Kasumi-1 (cell line): Measurements from ENCODE around the gene KRTAP12-4.
"Not testable (repeated sequence)": the region's sequence is repeated elsewhere in the genome, so short reads cannot be mapped to it uniquely, and the experiment has no call there.

Source experiments
- DNase-seq, 2 experiments: peaks; one replicate each; lab custom pipeline; 2025; lab: John Stamatoyannopoulos, UW

KRTAP12-4 gene, protein sequence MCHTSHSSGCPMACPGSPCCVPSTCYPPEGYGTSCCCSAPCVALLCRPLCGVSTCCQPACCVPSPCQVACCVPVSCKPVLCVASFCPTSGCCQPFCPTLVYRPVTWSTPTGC

DNA sequence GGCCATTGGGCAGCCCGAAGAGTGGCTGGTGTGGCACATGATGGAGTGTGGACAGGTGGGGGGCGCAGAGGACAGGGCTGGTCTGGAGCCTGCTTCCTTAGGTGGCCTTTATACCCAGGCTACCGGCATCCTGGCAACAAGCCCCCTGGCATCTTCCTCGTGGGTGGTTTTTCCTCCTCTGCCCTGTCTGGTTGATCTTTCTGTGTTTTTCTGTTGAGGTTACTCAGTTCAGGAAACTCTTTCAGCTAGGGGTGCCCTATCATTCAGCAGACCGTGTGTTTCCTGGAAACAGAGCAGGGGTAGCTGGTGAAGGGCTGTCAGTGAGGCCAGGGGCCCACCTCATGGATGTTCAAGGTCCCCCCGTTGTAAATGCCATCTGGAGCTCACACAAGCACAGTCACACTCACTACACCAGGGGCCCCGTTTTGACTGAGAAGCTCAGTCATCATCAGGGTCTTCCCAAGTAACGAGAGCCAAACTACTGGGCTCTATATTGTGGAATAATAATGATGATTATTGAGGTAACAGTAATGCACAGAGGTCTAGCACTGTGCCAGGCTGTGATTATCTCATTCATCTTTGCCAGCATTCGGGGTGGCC, at the start of gene KRTAP12-4:
Gene KRTAP12-4 (minus strand): TSS at position 84 of the 600 bp plus-strand sequence. CDS start 45 bp downstream, at position 39.
- no peak for DNase-seq

DNA sequence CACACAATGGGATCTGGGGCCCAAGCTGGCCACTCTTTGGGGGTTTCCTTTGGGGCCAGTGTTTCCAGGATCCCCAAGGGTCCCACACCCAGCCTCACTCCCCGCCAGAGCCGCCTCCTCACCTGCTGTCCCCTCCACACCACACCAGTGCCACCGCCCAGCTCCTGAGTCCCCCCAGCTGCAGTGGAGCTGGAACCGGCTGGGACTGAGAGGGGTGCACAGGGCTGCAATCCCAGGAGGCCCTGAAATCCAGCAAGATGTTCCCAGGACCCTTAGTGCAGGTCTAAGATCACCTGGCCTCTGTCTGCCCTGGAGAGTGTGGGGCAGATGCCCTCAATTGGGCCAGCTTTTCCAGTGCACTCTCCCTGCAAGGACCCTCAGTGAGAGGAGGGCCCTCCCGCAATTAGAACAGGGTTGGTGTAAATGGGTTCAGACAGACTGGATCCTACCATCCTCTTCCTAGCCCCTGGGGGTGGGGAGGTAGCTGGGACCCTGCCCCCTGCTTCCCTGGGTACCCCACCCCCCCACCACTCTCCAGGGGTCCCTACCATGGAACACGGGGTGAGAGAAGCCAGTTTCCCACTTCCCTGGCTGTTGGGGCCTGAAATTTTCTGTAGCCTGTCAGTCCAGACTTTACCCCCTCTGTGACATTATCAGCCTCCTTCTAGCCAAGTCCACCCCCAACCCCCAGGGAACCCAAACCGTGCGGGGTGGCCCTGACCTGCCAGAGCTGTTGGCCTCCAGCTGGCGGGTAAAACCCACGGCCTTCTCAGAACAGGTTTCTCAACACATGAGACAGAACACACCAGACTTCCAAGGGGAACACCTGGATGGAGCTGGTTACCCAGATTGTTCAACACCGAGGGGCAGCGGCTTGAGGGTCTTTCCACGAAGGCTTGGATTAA, 49.5 kb upstream of the KRTAP12-4 start:
- no peak for DNase-seq

DNA sequence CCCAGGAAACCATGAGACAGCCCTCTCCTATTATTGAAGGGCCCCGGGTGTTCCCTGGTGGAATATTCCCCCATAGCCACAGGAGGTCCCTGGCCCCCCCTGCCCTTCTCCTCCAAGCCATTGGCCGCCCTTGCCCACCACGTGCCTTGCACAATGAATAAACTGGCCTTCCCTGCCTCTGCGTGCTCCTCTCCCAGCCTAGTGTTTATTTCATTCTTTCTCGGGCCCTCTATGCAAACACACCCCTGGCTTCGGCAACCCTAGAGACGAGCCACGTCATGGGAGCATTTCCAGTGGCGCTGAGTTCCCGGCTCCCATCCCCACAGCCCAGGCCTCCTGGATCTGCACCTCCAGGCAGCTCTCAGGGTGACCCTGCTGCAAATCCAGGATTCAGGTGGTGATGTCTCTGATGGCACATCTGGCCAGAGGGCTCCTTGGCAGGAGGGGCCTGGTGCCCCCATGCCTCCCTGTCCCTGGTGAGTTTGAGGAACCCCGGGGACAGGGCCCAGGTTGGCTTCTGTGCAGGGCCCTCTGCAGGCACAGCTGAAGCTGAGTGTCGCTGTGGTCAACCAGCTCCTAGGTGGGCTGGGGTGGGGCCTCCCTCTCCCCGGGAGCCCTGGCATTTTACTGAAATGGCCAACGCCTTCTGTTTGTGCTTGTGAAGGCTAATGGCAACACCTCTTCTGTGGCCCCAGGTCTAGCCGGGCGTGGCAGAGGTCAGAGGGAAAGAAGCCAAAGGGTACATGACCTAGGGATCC, 48.7 kb upstream of the KRTAP12-4 start:
- no peak for DNase-seq

DNA sequence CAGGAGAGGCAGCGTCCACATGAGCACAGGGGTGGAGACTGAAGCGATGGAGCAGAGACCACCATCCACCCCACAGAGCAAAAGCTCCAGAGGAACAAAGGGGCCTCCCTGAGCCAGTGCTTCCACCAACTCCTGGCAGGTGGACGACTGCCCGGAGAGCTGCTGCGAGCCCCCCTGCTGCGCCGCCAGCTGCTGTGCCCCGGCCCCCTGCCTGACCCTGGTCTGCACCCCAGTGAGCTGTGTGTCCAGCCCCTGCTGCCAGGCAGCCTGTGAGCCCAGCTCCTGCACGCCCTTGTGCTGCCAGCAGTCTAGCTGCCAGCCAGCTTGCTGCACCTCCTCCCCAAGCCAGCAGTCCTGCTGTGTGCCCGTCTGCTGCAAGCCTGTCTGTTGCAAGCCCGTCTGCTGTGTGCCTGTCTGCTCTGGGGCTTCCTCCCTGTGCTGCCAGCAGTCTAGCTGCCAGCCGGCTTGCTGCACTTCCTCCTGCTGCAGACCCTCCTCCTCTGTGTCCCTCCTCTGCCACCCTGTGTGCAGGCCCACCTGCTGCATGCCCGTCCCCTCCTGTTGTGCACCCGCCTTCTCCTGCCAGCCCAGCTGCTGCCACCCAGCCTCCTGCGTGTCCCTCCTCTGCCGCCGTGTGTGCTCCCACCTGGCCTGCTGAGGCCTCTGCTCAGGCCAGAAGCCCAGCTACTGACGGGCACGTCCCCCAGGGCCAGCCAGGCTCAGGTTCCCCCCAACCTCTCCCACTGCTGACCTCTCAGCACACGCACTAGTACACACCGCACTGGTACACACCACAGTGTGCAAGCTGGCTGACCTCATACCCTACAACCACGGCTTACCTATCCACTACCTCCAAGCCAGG, 47.9 kb upstream of the KRTAP12-4 start:
- no peak for DNase-seq

DNA sequence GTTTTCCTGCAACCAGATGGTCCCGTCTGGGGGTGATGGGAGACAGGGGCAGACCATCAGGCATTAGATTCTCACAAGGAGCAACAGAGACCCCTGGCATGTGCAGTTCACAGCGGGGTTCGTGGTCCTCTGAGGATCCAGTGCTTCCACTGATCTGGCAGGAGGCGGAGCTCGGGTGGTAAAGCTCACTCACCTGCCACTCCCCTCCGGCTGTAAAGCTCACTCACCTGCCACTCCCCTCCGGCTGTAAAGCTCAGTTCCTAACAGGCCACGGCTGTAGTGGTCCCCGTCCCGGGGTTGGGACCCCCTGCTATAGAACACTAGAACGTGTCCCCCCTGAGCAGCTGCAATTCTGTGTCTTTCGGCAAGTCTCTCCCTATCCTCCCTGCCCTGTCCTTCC, 47.1 kb upstream of the KRTAP12-4 start:
- DNase-seq, result no peak

DNA sequence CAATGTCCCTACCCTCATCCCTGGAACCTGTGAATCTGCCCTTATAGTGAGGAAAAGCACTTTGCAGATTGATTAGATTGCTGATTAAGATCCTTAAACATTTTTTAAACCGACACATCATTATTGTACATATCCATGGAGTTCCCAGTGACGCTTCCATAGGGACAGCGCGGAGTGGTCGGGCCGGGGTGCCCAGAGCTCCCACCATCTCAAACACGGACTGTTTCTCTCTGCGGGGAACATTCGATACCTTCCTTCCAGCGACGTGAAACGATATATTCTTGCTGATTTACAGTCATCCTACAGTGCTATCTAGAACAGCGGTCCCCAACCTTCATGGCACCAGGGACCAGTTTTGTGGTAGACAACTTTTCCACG, 46.6 kb upstream of the KRTAP12-4 start:
- DNase-seq, result no peak

DNA sequence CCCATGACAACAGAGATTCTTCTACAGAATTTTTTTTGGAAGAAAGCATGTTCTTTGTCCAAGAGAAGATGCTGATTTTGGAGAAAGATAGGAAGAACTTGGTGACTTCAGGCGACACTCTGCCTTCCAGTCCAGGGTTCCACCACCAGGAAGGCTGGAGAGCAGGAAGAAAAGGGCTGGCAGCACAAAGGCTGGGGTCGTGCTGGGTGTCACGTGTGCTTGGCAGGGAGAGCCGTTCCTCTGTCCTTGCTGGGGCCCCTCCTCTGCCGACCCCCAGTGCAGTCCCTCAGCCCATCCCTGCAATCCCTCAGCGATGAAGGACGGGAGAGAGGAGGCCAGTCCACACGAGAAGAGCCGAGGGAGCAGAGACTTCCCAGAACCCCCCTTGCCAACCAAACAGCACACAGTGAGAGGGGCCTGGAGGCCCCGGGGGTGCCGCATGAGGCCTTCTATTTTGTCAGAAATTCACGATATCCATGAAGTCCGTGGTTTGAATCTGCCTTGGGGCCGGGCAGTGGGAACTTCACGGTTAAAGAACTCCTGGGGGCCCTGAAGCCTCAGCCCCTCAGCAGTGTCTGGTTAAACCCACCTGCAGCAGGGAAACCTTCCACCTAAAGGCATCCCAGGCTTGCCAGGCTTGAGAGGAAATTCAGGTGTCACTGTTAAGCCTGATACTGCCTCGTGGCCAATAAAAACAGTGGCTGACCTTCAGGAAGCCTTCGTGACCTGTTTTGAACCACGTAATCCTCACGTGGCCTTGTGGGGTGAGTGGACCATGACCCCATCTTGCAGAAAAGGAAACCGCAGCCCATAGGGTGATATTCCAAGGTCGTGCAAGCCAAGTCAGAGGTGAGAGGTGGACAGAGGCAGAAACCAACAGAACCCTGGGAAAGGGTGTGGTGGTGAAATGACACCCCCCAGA, 45.9 kb upstream of the KRTAP12-4 start:
- DNase-seq, result no peak

DNA sequence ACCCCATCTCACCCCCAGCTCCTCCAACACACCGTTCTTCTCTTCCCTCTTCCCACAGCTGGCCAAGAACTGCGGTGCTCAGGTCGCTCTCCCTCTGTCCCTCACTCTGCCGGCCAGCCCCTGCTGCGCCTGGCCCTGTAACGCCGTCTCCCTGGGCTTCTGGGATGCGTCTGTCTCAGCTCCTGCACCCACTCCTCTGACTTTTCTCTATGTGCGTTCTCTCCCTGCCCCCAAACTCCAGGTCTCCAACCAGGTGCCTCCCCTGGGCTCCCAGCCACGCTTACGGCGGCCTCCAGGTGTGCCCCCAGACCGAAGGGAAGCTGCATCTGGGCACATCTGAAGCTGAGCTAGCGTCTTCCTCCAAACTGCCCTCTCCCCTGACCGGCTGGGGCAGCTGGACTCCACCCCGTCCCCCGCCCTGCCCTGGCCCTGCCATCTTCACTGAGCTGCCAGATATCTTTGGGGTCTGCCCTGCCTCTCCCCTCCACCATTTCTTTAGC, 45.1 kb upstream of the KRTAP12-4 start:
- no peak for DNase-seq

DNA sequence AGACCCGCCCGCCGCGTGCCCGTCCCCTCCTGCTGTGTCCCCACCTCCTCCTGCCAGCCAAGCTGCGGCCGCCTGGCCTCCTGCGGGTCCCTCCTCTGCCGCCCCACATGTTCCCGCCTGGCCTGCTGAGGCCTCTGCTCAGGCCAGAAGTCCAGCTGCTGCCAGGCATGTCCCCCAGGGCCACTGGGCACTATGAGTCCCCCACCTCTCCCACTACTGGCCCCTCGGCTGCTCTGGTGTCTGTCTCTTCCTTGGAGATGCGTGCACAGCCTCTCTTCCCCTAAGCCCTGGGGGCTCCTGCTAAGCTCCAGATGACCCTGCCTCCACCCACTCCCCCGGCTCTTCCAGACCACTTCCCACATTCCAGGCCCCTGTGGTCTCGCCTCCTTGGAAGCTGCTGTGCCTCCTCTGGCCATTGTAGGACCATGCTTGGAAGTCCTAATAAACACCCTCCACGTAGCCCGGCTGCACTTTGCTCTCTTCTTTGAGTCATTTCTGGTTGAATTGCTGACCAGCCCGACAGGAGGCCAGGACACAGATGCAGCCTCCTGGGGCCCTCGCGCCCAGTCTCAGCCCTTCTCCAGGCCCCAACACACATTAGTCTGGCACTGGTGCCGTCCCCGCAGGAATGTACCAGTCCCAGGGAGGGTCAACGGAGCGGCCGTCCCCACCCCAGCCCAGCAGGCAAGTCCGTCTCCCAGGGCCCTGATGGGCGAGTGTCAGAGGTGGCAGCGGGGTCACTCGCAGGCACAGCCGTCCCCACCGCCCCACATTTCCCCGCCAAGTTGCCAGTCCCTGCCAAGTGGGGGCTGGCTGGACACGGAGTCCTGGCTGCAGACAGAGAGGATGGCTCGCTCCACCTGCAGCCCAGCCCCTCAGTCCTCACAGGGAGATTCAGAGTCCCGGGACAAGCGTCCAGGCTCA, 43.6 kb upstream of the KRTAP12-4 start:
- DNase-seq, result no peak

DNA sequence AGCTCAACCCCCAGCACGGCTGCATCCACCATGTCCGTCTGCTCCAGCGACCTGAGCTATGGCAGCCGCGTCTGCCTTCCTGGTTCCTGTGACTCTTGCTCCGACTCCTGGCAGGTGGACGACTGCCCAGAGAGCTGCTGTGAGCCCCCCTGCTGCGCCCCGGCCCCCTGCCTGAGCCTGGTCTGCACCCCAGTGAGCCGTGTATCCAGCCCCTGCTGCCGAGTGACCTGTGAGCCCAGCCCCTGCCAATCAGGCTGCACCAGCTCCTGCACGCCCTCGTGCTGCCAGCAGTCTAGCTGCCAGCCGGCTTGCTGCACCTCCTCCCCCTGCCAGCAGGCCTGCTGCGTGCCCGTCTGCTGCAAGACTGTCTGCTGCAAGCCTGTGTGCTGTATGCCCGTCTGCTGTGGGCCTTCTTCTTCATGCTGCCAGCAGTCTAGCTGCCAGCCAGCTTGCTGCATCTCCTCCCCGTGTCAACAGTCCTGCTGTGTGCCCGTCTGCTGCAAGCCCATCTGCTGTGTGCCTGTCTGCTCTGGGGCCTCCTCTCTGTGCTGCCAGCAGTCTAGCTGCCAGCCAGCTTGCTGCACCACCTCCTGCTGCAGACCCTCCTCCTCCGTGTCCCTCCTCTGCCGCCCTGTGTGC, 42.8 kb upstream of the KRTAP12-4 start, which contains the start of gene KRTAP10-12:
Gene KRTAP10-12 (plus strand): TSS at position 1 of the 639 bp plus-strand sequence. CDS start 30 bp downstream, at position 31.
- not testable (repeated sequence) for DNase-seq

DNA sequence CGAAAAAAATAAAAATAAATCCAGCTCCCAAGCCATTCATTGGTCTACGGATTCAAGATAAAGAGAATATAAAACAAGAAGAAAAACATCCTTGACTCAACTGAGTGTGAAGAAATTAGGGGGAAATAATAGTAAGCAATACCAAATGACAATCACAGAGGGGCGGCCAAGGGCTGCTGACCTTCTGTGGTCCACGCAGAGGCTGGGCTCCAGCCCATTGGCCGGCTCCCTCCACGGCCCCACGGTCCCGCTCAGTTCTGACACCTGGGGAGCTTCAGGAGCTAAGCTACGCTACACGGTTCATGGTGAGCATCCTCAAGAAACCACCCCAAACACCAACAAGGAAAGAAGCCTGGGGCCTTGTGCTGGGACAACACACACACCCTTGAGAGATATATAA, 42.1 kb upstream of the KRTAP12-4 start:
- no peak for DNase-seq

DNA sequence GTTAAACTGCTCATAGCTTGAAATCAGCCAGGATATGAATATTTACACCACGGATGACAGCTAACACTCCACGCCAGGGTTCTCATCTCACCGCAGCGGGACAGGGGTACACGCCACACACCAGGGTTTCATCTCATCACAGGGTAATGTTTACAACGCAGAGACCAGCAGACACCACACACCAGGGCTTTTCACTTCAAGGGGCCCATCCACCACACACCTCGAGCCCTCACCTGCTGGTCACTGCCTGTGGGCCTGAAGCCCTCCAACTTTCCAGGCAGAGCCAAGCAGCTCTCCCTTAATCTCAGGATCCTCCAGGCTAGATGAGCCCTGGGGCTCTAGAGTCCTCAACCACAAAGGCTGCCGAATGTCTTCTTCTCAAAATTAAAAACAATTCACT, 41.2 kb upstream of the KRTAP12-4 start:
- DNase-seq, result no peak

DNA sequence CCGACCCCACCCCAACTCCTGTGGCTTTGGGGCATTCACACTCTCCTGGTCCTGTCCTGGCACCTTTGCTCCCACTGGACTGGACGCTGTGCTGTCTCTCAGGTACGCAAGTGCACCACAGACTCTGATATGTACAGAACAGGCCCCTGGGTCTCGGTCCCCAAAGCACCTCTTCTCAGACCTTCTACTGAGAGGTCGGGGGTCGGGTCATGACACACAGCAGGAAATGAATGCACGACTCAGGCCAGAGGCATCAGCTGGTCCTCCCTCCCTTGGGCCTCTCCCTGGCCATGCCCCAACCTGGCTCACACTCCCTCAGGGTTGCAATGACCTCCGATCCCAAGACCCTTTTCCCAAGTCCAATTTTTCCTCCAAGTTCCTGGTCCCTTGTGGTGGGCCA, 40.7 kb upstream of the KRTAP12-4 start:
- no peak for DNase-seq

DNA sequence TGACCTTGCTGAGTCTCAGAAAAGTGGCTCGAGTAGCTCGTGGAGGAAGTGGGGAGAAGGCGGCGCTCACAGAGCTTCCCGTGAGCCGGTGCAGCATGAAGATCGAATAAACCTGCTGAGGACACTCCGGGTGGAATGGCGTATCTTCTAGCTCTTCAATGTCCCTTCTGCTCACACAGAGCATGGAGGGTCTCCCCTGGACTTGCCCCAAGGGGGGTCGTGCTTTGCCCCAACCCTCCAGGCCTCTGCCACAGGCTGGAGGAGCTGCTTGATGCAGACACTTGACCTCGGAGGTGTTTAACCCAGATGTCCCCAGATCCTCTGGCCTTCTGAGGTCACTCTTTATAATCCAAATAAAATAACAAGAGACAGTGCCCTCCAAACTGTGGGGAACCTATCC, 40.3 kb upstream of the KRTAP12-4 start:
- DNase-seq, result no peak

DNA sequence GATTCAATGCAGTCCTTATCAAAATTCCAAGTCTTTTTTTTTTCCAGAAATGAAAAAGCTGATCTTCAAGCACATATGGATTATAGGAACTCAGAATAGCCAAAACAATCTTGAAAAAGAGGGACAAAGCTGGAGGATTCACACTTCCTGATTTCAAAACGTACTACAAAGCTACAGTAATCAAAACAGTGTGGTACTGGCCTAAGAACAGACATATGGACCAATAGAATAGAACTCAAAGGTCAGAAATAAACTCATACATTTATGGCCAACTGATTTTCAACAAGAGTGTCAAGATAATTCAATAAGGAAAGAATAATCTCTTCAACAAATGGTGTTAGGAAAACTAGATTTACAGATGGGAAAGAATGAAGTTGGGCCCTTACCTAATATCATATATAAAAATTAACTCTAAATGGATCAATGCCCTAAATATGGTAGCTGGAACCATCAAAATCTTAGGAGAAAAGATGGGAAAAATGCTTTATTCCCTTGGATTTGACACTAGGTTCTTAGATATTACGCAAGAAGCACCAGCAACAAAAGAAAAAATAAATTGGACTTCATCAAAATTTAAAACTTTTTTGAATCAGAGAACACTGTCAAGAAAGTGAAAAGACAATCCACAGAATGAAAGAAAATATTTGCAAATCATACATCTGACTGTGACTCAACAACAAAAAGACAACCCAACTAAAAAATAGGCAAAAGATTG, 38.5 kb upstream of the KRTAP12-4 start:
- DNase-seq, result no peak

DNA sequence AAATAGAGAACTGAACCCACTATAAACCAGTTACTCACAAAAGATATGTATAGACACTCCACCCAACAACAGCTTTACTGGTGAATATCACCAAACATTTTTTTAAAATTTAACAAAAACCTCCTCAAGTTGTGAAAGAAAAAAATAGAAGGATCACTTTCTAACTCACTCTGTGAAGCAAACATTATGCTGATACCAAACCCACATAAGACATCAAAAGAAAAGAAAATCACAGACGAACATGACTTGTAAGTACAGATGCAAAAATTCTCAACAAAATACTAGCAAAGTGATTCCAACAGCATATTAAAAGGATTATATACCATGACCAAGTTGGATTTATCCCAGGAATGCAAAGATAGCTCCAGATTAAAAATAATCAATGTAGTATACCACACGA, 37.2 kb upstream of the KRTAP12-4 start:
- no peak for DNase-seq

DNA sequence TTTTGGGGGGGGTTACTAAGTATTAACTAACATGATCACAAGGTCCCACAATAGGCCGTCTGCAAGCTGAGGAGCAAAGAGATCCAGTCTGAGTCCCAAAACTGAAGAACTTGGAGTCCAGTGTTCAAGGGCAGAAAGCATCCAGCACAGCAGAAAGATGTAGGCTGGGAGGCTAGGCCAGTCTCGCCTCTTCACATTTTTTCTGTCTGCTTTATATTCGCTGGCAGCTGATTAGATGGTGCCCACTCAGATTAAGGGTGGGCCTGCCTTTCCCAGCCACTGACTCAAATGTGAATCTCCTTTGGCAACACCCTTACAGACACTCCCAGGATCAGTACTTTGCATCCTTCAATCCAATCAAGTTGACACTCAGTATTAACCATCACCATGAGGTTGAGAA, 35.3 kb upstream of the KRTAP12-4 start:
- not testable (repeated sequence) for DNase-seq

DNA sequence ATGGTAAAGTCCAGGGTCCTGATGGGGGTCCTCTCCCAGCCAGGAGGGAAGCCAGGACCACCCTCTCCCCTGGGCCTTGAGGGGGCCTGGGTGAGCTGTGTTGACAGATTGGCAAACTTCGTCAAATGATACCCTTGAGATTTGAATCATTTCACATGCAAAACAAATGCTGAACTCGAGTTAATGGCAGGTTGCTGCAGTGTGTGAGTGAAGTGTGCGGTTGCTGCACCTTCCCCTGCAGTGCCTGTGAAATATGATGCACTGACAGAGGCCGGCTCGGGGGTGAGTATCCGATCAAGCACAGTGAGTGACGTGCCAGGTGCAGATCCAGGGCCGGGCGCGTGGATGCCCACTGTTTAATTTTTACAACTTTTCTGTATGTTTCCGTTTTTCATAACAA, 33.2 kb upstream of the KRTAP12-4 start:
- DNase-seq, result no peak
